H1 (cell line): ENCODE data around the gene DYNLT5.

Experiments
- CHD2 ChIP-seq: IDR thresholded peaks from 2 replicates; pipeline ENCODE4 v1.6.1; 2012; ENCODE audit warnings: low read length, improper control_type of control experiment
- CTCF ChIP-seq, 3 experiments: IDR thresholded peaks; 1 replicate in 2 of 3; 2 replicates in 1 of 3; pipeline versions ENCODE4 v1.5.1 to v1.6.1; 2011; ENCODE audit warnings: low read length in 3 of 3, mild to moderate bottlenecking in 3 of 3, inconsistent platforms in 2 of 3, low read depth in 1 of 3, moderate library complexity in 1 of 3; ENCODE audit not compliant: insufficient read depth in 1 of 3; ENCODE audit errors: control extremely low read depth in 1 of 3
- EP300 ChIP-seq, 2 experiments: IDR thresholded peaks; 1 replicate in 1 of 2; 2 replicates in 1 of 2; pipeline ENCODE4 v1.6.1; 2011 to 2012; ENCODE audit warnings: low read depth in 2 of 2, low read length in 2 of 2, mild to moderate bottlenecking in 2 of 2, borderline replicate concordance in 1 of 2, inconsistent platforms in 1 of 2, moderate library complexity in 1 of 2
- EZH2 ChIP-seq: fragments of 200-600 bp; sonication (generic); IDR thresholded peaks from 2 replicates; pipeline ENCODE4 v1.7.1; 2012; ENCODE audit warnings: low read depth, mild to moderate bottlenecking, moderate library complexity, low read length, inconsistent platforms; ENCODE audit not compliant: severe bottlenecking
- MAX ChIP-seq: IDR thresholded peaks from 2 replicates; pipeline ENCODE4 v1.6.1; 2012; ENCODE audit warnings: inconsistent platforms
- PHF8 ChIP-seq: fragments of 200-600 bp; sonication (generic); conservative IDR thresholded peaks from 2 replicates; pipeline ENCODE4 v1.7.1; 2012; ENCODE audit warnings: low read depth, mild to moderate bottlenecking, inconsistent platforms, low read length, moderate library complexity
- POLR2A ChIP-seq, 2 experiments: IDR thresholded peaks; 1 replicate in 1 of 2; 2 replicates in 1 of 2; pipeline ENCODE4 v1.6.1; 2011; ENCODE audit warnings: low read depth in 2 of 2, low read length in 2 of 2, mild to moderate bottlenecking in 2 of 2; ENCODE audit errors: control extremely low read depth in 1 of 2
- POLR2AphosphoS5 ChIP-seq: IDR thresholded peaks from 2 replicates; pipeline ENCODE4 v1.6.1; 2011; ENCODE audit warnings: low read depth, low read length
- RFX5 ChIP-seq: IDR thresholded peaks from 2 replicates; pipeline ENCODE4 v1.6.1; 2011; ENCODE audit warnings: low read depth, low read length, improper control_type of control experiment, borderline replicate concordance
- SIN3A ChIP-seq, 2 experiments: IDR thresholded peaks in 1 of 2; conservative IDR thresholded peaks in 1 of 2; 2 replicates each; pipeline ENCODE4 v1.6.1; 2011 to 2012; ENCODE audit warnings: low read length in 2 of 2, improper control_type of control experiment in 1 of 2, low read depth in 1 of 2, mild to moderate bottlenecking in 1 of 2
- SUZ12 ChIP-seq: fragments of 200-600 bp; sonication (generic); IDR thresholded peaks from 2 replicates; pipeline ENCODE4 v1.6.1; 2012; ENCODE audit warnings: mild to moderate bottlenecking, inconsistent platforms, low read length, moderate library complexity, mixed read lengths
- TAF7 ChIP-seq: optimal IDR thresholded peaks from 2 replicates; pipeline ENCODE3; 2011; ENCODE audit warnings: low read depth, mild to moderate bottlenecking, inconsistent platforms, low read length, moderate library complexity, borderline replicate concordance

- TF ChIP-seq CTCF (IDR thresholded peaks at IDR 0.05; ENCODE audit: control extremely low read depth in 1 of 3, insufficient read depth in 1 of 3, low read depth in 1 of 3, low read length in 3 of 3) (no peak), MAX (no peak), TAF7 (no peak), EZH2 (no peak), SUZ12 (no peak), POLR2AphosphoS5 (no peak), POLR2A (IDR thresholded peaks at IDR 0.05; ENCODE audit: control extremely low read depth in 1 of 2, low read depth in 2 of 2, low read length in 2 of 2) (no peak), SIN3A (conservative IDR thresholded peaks at IDR 0.05 in 1 of 2, IDR thresholded peaks at IDR 0.05 in 1 of 2; ENCODE audit: low read depth in 1 of 2, low read length in 2 of 2) (no peak), PHF8 (no peak), CHD2 (no peak), RFX5 (no peak), EP300 (IDR thresholded peaks at IDR 0.05; ENCODE audit: borderline replicate concordance in 1 of 2, low read depth in 2 of 2, low read length in 2 of 2) (no peak)
These were observed 18.8 kb upstream of the DYNLT5 start for GRCh38 chr1:66733348-66734017.
